CD4-positive, CD25-positive, alpha-beta regulatory T cell (primary cell): Measurements from ENCODE around the gene HDAC4. TPM values are rescaled to one million over a fixed set of nuclear protein-coding genes. Genes with fewer than 3 reads are reported as not detected.
A peak's percentile ranks its signal among the peaks of the same experiment; 100 is the strongest.

Source experiments
- ATAC-seq, 2 donors: fragments of 150-1000 bp; cut with Tn5 transposase; one replicate each; pipeline ENCODE4 v1.10.0; 2021; ENCODE audit warnings: low read depth in 2 of 2, moderate number of reproducible peaks in 2 of 2, moderate library complexity in 1 of 2
- DNase-seq, 3 donors: peaks; one replicate each; pipeline versions ENCODE4 v3.0.0 to v3.0.0-alpha.2; 2012 to 2022; ENCODE audit warnings: mixed read lengths in 1 of 3
- H3K27ac ChIP-seq: one replicate; pipeline ENCODE4 v1.7.0; 2013; ENCODE audit warnings: mild to moderate bottlenecking, low read length; ENCODE audit not compliant: insufficient read depth, poor library complexity, severe bottlenecking
- H3K27me3 ChIP-seq: one replicate; pipeline ENCODE4 v1.7.0; 2013; ENCODE audit warnings: low read length; ENCODE audit not compliant: control insufficient read depth, insufficient read depth
- H3K36me3 ChIP-seq: one replicate; pipeline ENCODE4 v1.7.0; 2013; ENCODE audit warnings: mild to moderate bottlenecking, low read length, moderate library complexity; ENCODE audit not compliant: control insufficient read depth, insufficient read depth
- H3K4me1 ChIP-seq: 2 replicates; pipeline ENCODE4 v1.7.0; 2013; ENCODE audit warnings: mild to moderate bottlenecking, low read length; ENCODE audit not compliant: insufficient read depth, control insufficient read depth, poor library complexity, severe bottlenecking
- H3K4me3 ChIP-seq: one replicate; pipeline ENCODE4 v1.7.0; 2013; ENCODE audit warnings: low read depth, mild to moderate bottlenecking, low read length, moderate library complexity
- H3K9me3 ChIP-seq, 2 experiments: 1 replicate in 1 of 2; 2 replicates in 1 of 2; pipeline ENCODE4 v1.7.0; 2013; ENCODE audit warnings: low read length in 2 of 2, mild to moderate bottlenecking in 1 of 2, moderate library complexity in 1 of 2; ENCODE audit not compliant: control insufficient read depth in 2 of 2
- H3K27ac Mint-ChIP-seq, 3 donors: one replicate each; pipeline ENCODE4 v1.8.0; 2020 to 2022; ENCODE audit warnings: mild to moderate bottlenecking in 3 of 3, mixed read lengths in 3 of 3, moderate library complexity in 2 of 3
- H3K27me3 Mint-ChIP-seq: one replicate; pipeline ENCODE4 v1.8.0; 2022; ENCODE audit warnings: mild to moderate bottlenecking, mixed read lengths
- H3K36me3 Mint-ChIP-seq: one replicate; pipeline ENCODE4 v1.8.0; 2020; ENCODE audit warnings: mixed read lengths
- H3K4me1 Mint-ChIP-seq, 4 donors: one replicate each; pipeline ENCODE4 v1.8.0; 2020 to 2022; ENCODE audit warnings: mixed read lengths in 4 of 4, mild to moderate bottlenecking in 1 of 4
- H3K4me3 Mint-ChIP-seq, 4 donors: one replicate each; pipeline ENCODE4 v1.8.0; 2020 to 2022; ENCODE audit warnings: mild to moderate bottlenecking in 4 of 4, mixed read lengths in 4 of 4, moderate library complexity in 3 of 4
- H3K9me3 Mint-ChIP-seq, 7 donors: one replicate each; pipeline ENCODE4 v1.8.0; 2020 to 2022; ENCODE audit warnings: mixed read lengths in 7 of 7, mild to moderate bottlenecking in 3 of 7, moderate library complexity in 2 of 7
- polyA plus RNA-seq, 4 donors: library from polyadenylated mRNA; unstranded; fragments of 300-500 nt; fragmentation: Illumina TruSeq; gene quantifications; one replicate each; pipeline ENCODE4 v1.2.3, GENCODE V29; 2021
- total RNA-seq: library from RNA; stranded (reverse); gene quantifications from one replicate; pipeline ENCODE4 v1.2.3, GENCODE V29; 2022

The HDAC4 gene
- total and polyA plus RNA-seq, 5 donors from 2014 or later = 6.5 to 118 (median 8.6) TPM

- Histone ChIP-seq H3K4me3 (no peak overlapping the region), H3K27me3 (no peaks in the 10 kb centered on the region), H3K36me3 (no peaks in the 10 kb centered on the region), H3K4me1 (peaks cover 7% of the 10 kb centered on the region), H3K9me3 (peaks cover 10 to 11% of the 10 kb centered on the region in 2 experiments), H3K27ac (no peak overlapping the region)
- H3K9me3 Mint-ChIP-seq = peaks cover 0 to 11% (median 2%) of the 10 kb centered on the region in 7 donors
- H3K27me3 Mint-ChIP-seq = no peaks in the 10 kb centered on the region
- peaks cover 16 to 38% (median 22%) of the 10 kb centered on the region in 4 donors for H3K4me1 Mint-ChIP-seq
- no peak overlapping the region for H3K4me3 Mint-ChIP-seq
- DNase-seq = no peak
- no peak overlapping the region for H3K27ac Mint-ChIP-seq
- ATAC-seq = no peak
- H3K36me3 Mint-ChIP-seq = peaks cover 25% of the 10 kb centered on the region
Observed at GRCh38 chr2:239359196-239359912, 41.5 kb downstream of the HDAC4 start.

- peaks cover 25% of the 10 kb centered on the region for H3K36me3 Mint-ChIP-seq
- H3K27ac Mint-ChIP-seq = peak overlapping the region in 2 of 3 donors; percentile 0 to 9
- Histone ChIP-seq H3K9me3 (peaks cover 10 to 11% of the 10 kb centered on the region in 2 experiments), H3K36me3 (no peaks in the 10 kb centered on the region), H3K27ac (no peak overlapping the region), H3K4me3 (no peak overlapping the region), H3K27me3 (no peaks in the 10 kb centered on the region), H3K4me1 (no peaks in the 10 kb centered on the region)
- no peak for ATAC-seq
- H3K4me1 Mint-ChIP-seq = peaks cover 11 to 30% (median 15%) of the 10 kb centered on the region in 4 donors
- no peaks in the 10 kb centered on the region for H3K27me3 Mint-ChIP-seq
- no peak for DNase-seq
- peaks cover 0 to 11% (median 2%) of the 10 kb centered on the region in 7 donors for H3K9me3 Mint-ChIP-seq
- H3K4me3 Mint-ChIP-seq = no peak overlapping the region
Observed at GRCh38 chr2:239358062-239358754, 42.6 kb downstream of the HDAC4 start.

GRCh38 chr2:239355724-239356123 is 45.1 kb downstream of the HDAC4 start:
- Mint-ChIP-seq H3K36me3 (peaks cover 46% of the 10 kb centered on the region), H3K4me1 (peaks cover 14 to 21% (median 19%) of the 10 kb centered on the region in 4 donors), H3K9me3 (peaks cover 0 to 11% (median 2%) of the 10 kb centered on the region in 7 donors), H3K4me3 (no peak overlapping the region), H3K27ac (peak overlapping the region in 1 of 3 donors; percentile 33), H3K27me3 (no peaks in the 10 kb centered on the region)
- Histone ChIP-seq H3K36me3 (no peaks in the 10 kb centered on the region), H3K4me3 (no peak overlapping the region), H3K4me1 (no peaks in the 10 kb centered on the region), H3K27me3 (no peaks in the 10 kb centered on the region), H3K9me3 (peaks cover 10 to 11% of the 10 kb centered on the region in 2 experiments), H3K27ac (no peak overlapping the region)
- DNase-seq (no peak), ATAC-seq (no peak)

GRCh38 chr2:239355139-239355538 is 45.7 kb downstream of the HDAC4 start:
- no peaks in the 10 kb centered on the region for H3K27me3 ChIP-seq
- Mint-ChIP-seq H3K27me3 (no peaks in the 10 kb centered on the region), H3K36me3 (peaks cover 48% of the 10 kb centered on the region), H3K27ac (peak overlapping the region in 1 of 3 donors; percentile 33), H3K9me3 (peaks cover 0 to 11% (median 2%) of the 10 kb centered on the region in 7 donors), H3K4me1 (peaks cover 15 to 21% (median 19%) of the 10 kb centered on the region in 4 donors), H3K4me3 (no peak overlapping the region)
- no peaks in the 10 kb centered on the region for H3K4me1 ChIP-seq
- no peak overlapping the region for H3K27ac ChIP-seq
- no peak for DNase-seq
- ATAC-seq = no peak
- H3K9me3 ChIP-seq = peaks cover 10 to 11% of the 10 kb centered on the region in 2 experiments
- no peak overlapping the region for H3K4me3 ChIP-seq
- no peaks in the 10 kb centered on the region for H3K36me3 ChIP-seq

GRCh38 chr2:239354791-239355136 is 46.1 kb downstream of the HDAC4 start:
- Mint-ChIP-seq H3K9me3 (peaks cover 0 to 11% (median 2%) of the 10 kb centered on the region in 7 donors), H3K4me3 (no peak overlapping the region), H3K27me3 (no peaks in the 10 kb centered on the region), H3K4me1 (peaks cover 15 to 21% (median 19%) of the 10 kb centered on the region in 4 donors), H3K27ac (no peak overlapping the region), H3K36me3 (peaks cover 49% of the 10 kb centered on the region)
- Histone ChIP-seq H3K9me3 (peaks cover 10 to 11% of the 10 kb centered on the region in 2 experiments), H3K36me3 (no peaks in the 10 kb centered on the region), H3K4me3 (no peak overlapping the region), H3K4me1 (no peaks in the 10 kb centered on the region), H3K27me3 (no peaks in the 10 kb centered on the region), H3K27ac (no peak overlapping the region)
- DNase-seq (no peak), ATAC-seq (no peak)

GRCh38 chr2:239354132-239354790 is 46.6 kb downstream of the HDAC4 start:
- DNase-seq (no peak), ATAC-seq (no peak)
- peaks cover 10 to 11% of the 10 kb centered on the region in 2 experiments for H3K9me3 ChIP-seq
- Mint-ChIP-seq H3K27me3 (no peaks in the 10 kb centered on the region), H3K4me1 (peaks cover 17 to 21% (median 19%) of the 10 kb centered on the region in 4 donors), H3K36me3 (peaks cover 54% of the 10 kb centered on the region), H3K27ac (no peak overlapping the region), H3K9me3 (peaks cover 0 to 11% (median 2%) of the 10 kb centered on the region in 7 donors), H3K4me3 (no peak overlapping the region)
- no peaks in the 10 kb centered on the region for H3K4me1 ChIP-seq
- no peak overlapping the region for H3K4me3 ChIP-seq
- no peaks in the 10 kb centered on the region for H3K27me3 ChIP-seq
- no peak overlapping the region for H3K27ac ChIP-seq
- H3K36me3 ChIP-seq = no peaks in the 10 kb centered on the region

- Histone ChIP-seq H3K4me1 (no peaks in the 10 kb centered on the region), H3K9me3 (peaks cover 10 to 11% of the 10 kb centered on the region in 2 experiments), H3K27me3 (no peaks in the 10 kb centered on the region), H3K4me3 (no peak overlapping the region), H3K27ac (no peak overlapping the region), H3K36me3 (no peaks in the 10 kb centered on the region)
- Mint-ChIP-seq H3K9me3 (peaks cover 0 to 11% (median 2%) of the 10 kb centered on the region in 7 donors), H3K4me1 (peaks cover 18 to 20% (median 19%) of the 10 kb centered on the region in 4 donors), H3K4me3 (no peak overlapping the region), H3K36me3 (peaks cover 55% of the 10 kb centered on the region), H3K27me3 (no peaks in the 10 kb centered on the region), H3K27ac (no peak overlapping the region)
- ATAC-seq (no peak), DNase-seq (no peak)
Observed at GRCh38 chr2:239353692-239354091, 47.1 kb downstream of the HDAC4 start.
